Activated CD4-positive, alpha-beta T cell treated with anti-CD3 and anti-CD28 coated beads for 36 hours (primary cell): ENCODE results near the gene SIGLEC9. TPM values are rescaled to one million over a fixed set of nuclear protein-coding genes. Genes with fewer than 3 reads are reported as not detected.
"Not testable (repeated sequence)": the region's sequence is repeated elsewhere in the genome, so short reads cannot be mapped to it uniquely, and the experiment has no call there.

Experiments
- ATAC-seq: fragments of 200-7000 bp; cut with Tn5 transposase; one replicate; pipeline ENCODE4 v1.10.0; 2021; ENCODE audit warnings: mild to moderate bottlenecking, moderate library complexity
- CTCF ChIA-PET: fragments of 350-600 bp; sonication (Branson Sonifier 250); formaldehyde crosslinking; loops from one replicate; lab custom pipeline; 2021; ENCODE audit warnings: antibody characterized with exemption; lab: Charles Lee
- POLR2A ChIA-PET: fragments of 350-600 bp; sonication (Branson Sonifier 250); formaldehyde crosslinking; loops from one replicate; lab custom pipeline; 2021; ENCODE audit warnings: antibody characterized with exemption, inconsistent platforms; lab: Charles Lee
- DNase-seq: peaks from one replicate; pipeline ENCODE4 v3.0.0-alpha.2; 2020
- H3K27ac Mint-ChIP-seq: one replicate; pipeline ENCODE4 v1.8.0; 2021; ENCODE audit warnings: mixed read lengths
- H3K27me3 Mint-ChIP-seq: one replicate; pipeline ENCODE4 v1.8.0; 2021; ENCODE audit warnings: mixed read lengths
- H3K36me3 Mint-ChIP-seq: one replicate; pipeline ENCODE4 v1.8.0; 2021; ENCODE audit warnings: low read depth, mixed read lengths
- H3K4me1 Mint-ChIP-seq: one replicate; pipeline ENCODE4 v1.8.0; 2021; ENCODE audit warnings: mixed read lengths
- H3K4me3 Mint-ChIP-seq: one replicate; pipeline ENCODE4 v1.8.0; 2021; ENCODE audit warnings: mild to moderate bottlenecking, moderate library complexity, mixed read lengths
- H3K9me3 Mint-ChIP-seq: one replicate; pipeline ENCODE4 v1.8.0; 2021; ENCODE audit warnings: low read depth, mixed read lengths
- intact Hi-C, 2 experiments: fragments of 100-400 bp; cut with DNase I in 1 of 2; cut with micrococcal nuclease in 1 of 2; formaldehyde crosslinking; loops; one replicate each; pipeline versions ENCODE4 v1.14.2 to v1.15.1; 2022 to 2024; cut with DNase I, micrococcal nuclease
- total RNA-seq, 2 experiments: library from RNA; stranded (reverse); gene quantifications; one replicate each; pipeline ENCODE4 v1.2.3, GENCODE V29; 2021

SIGLEC9 gene
- total RNA-seq, 2 experiments from 2014 or later = 0.37 to 0.49 TPM

- ATAC-seq (peak; percentile 23), DNase-seq (no peak)
- no peak overlapping the region for H3K4me3 Mint-ChIP-seq
- H3K27me3 Mint-ChIP-seq = no peaks in the 10 kb centered on the region
- H3K27ac Mint-ChIP-seq = peak overlapping the region; percentile 48
- peaks cover 3% of the 10 kb centered on the region for H3K9me3 Mint-ChIP-seq
- POLR2A ChIA-PET = interaction anchor here (0.5 kb wide), 1 partner anchor 27 kb away, joined by 3 read pairs; no protein-coding TSS in a partner anchor
- CTCF ChIA-PET = interaction anchor here (0.6 kb wide), 2 partner anchors 42 to 153 kb away, joined by 3 to 6 read pairs; no protein-coding TSS in a partner anchor
- H3K4me1 Mint-ChIP-seq = peaks cover 24% of the 10 kb centered on the region
- intact Hi-C loops = no loop called here
- no peaks in the 10 kb centered on the region for H3K36me3 Mint-ChIP-seq
These were observed 12.3 kb downstream of the SIGLEC9 start for GRCh38 chr19:51136851-51137551.

GRCh38 chr19:51137792-51138425 lies 13.2 kb downstream of the SIGLEC9 start:
- Mint-ChIP-seq H3K4me1 (peaks cover 17% of the 10 kb centered on the region), H3K27ac (peak overlapping the region; percentile 48), H3K36me3 (no peaks in the 10 kb centered on the region), H3K9me3 (peaks cover 3% of the 10 kb centered on the region), H3K27me3 (no peaks in the 10 kb centered on the region), H3K4me3 (no peak overlapping the region)
- ChIA-PET POLR2A (interaction anchor here (0.5 kb wide), 1 partner anchor 28 kb away, joined by 3 read pairs; no protein-coding TSS in a partner anchor), CTCF (interaction anchor here (0.6 to 0.7 kb wide), 3 partner anchors 41 to 152 kb away, joined by 3 to 6 read pairs (median 3); no protein-coding TSS in a partner anchor)
- DNase-seq (no peak), ATAC-seq (no peak)
- intact Hi-C loops = no loop called here

DNA sequence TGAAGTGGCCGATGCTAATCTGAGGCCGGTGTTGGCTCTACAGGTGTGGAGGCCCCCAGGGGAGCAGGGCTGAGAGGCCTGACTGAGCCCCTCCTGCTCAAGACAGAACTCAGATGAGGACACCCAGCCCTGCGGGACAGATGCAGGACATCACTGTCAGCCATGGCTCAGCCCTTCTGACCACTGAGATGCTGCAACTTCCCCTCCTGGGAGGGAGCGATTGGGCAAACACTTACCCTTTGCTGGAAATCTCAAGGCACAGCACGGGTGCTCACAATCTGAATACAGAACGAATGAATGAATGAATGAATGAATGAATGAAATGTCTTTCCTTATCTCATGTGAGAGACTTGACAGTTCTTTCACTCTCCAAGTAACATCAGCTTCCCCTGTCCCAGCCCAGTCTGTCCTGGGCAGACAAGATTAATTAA lies 13.9 kb downstream of the SIGLEC9 start:
- POLR2A ChIA-PET = no interaction called here
- CTCF ChIA-PET = no interaction called here
- DNase-seq (no peak), ATAC-seq (no peak)
- Mint-ChIP-seq H3K27ac (no peak overlapping the region), H3K9me3 (peaks cover 3% of the 10 kb centered on the region), H3K27me3 (no peaks in the 10 kb centered on the region), H3K4me1 (peaks cover 17% of the 10 kb centered on the region), H3K4me3 (no peak overlapping the region), H3K36me3 (no peaks in the 10 kb centered on the region)
- intact Hi-C loops = no loop called here

- H3K4me1 Mint-ChIP-seq = peaks cover 17% of the 10 kb centered on the region
- intact Hi-C loops = no loop called here
- H3K27me3 Mint-ChIP-seq = no peaks in the 10 kb centered on the region
- ChIA-PET CTCF (no interaction called here), POLR2A (no interaction called here)
- DNase-seq (no peak), ATAC-seq (no peak)
- H3K27ac Mint-ChIP-seq = no peak overlapping the region
- no peaks in the 10 kb centered on the region for H3K36me3 Mint-ChIP-seq
- H3K4me3 Mint-ChIP-seq = no peak overlapping the region
- peaks cover 3% of the 10 kb centered on the region for H3K9me3 Mint-ChIP-seq
These were observed 14.8 kb downstream of the SIGLEC9 start for GRCh38 chr19:51139299-51140014.

GRCh38 chr19:51140441-51140840 lies 15.7 kb downstream of the SIGLEC9 start:
- Mint-ChIP-seq H3K36me3 (no peaks in the 10 kb centered on the region), H3K9me3 (no peaks in the 10 kb centered on the region), H3K4me1 (peaks cover 17% of the 10 kb centered on the region), H3K4me3 (no peak overlapping the region), H3K27me3 (no peaks in the 10 kb centered on the region), H3K27ac (no peak overlapping the region)
- ChIA-PET POLR2A (no interaction called here), CTCF (interaction anchor here (0.6 kb wide), 1 partner anchor 53 kb away, joined by 3 read pairs; no protein-coding TSS in a partner anchor)
- ATAC-seq (no peak), DNase-seq (no peak)
- intact Hi-C loops = no loop called here

DNA sequence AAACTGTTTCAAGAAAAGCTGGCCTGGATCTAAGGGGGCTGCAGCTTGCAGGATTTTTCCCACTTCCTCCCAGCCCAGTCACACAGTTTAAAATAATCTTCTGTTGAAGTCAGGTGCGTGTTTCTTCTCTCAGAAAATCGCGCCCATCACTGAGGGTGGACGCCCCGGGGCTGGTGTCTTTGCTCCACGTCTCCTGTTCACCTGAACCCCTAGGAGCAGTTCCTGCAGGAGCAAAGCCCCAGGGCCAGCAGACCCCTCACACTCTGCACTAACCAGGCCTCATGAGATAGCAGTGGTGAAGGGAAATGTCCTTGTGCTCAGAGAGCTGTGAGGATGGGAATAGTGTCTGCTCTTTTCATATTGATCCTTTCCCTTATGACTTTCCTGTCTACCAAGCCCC lies 16.5 kb downstream of the SIGLEC9 start:
- Mint-ChIP-seq H3K27me3 (no peaks in the 10 kb centered on the region), H3K4me3 (no peak overlapping the region), H3K27ac (no peak overlapping the region), H3K4me1 (peaks cover 17% of the 10 kb centered on the region), H3K36me3 (no peaks in the 10 kb centered on the region), H3K9me3 (no peaks in the 10 kb centered on the region)
- DNase-seq (no peak), ATAC-seq (no peak)
- CTCF ChIA-PET = no interaction called here
- intact Hi-C loops = no loop called here
- POLR2A ChIA-PET = no interaction called here

- intact Hi-C loops = no loop called here
- H3K27ac Mint-ChIP-seq = no peak within 1 kb of the TSS
- CTCF ChIA-PET = no interaction called here
- no peaks in the 10 kb centered on the region for H3K27me3 Mint-ChIP-seq
- DNase-seq (no peak), ATAC-seq (no peak)
- H3K4me1 Mint-ChIP-seq = peaks cover 9% of the 10 kb centered on the region
- no peaks in the 10 kb centered on the region for H3K9me3 Mint-ChIP-seq
- POLR2A ChIA-PET = no interaction called here
- no peak within 1 kb of the TSS for H3K4me3 Mint-ChIP-seq
- H3K36me3 Mint-ChIP-seq = no peaks in the 10 kb centered on the region
These were observed 17.4 kb downstream of the SIGLEC9 start, which contains the start of gene SIGLEC7 for GRCh38 chr19:51142119-51142518. TSS of gene SIGLEC7 (plus strand) at chr19:51142301. CDS start at chr19:51142370, 69 bp downstream.

DNA sequence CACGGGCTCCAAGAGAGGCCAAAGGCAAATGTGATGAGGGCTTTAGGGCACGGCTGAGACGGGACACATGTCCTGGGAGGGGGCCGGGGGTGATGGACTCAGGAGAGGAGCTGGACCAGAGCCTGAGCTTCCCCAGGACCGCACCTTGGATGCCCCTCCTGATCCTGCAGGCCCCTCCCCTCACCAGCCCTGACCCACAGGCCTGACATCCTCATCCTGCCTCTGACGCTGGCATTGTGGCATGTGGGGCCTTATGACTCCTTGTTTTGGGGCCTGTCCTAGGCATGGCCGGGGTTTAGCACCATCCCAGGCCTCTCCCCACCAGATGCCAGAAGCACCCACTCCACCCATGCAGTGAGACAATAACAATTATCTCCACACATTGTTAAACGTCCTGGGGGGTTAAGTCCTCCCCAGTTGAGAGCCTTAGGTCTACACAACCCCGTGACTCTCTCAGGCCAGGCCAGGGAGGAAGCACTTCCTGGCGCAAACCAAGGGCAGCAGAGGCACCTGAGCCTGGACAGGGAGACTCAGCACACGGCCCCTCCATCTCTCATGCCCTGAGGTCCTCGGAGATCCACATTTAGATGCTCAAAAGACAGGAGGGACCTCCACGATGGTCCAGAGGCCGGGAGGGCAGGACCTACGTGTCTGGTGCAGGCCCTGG lies 18.2 kb downstream of the SIGLEC9 start:
- POLR2A ChIA-PET, H3K9me3 Mint-ChIP-seq, H3K27ac Mint-ChIP-seq, H3K36me3 Mint-ChIP-seq, H3K4me1 Mint-ChIP-seq, ATAC-seq, CTCF ChIA-PET, H3K4me3 Mint-ChIP-seq, DNase-seq, intact Hi-C loops, H3K27me3 Mint-ChIP-seq: not testable (repeated sequence)

DNA sequence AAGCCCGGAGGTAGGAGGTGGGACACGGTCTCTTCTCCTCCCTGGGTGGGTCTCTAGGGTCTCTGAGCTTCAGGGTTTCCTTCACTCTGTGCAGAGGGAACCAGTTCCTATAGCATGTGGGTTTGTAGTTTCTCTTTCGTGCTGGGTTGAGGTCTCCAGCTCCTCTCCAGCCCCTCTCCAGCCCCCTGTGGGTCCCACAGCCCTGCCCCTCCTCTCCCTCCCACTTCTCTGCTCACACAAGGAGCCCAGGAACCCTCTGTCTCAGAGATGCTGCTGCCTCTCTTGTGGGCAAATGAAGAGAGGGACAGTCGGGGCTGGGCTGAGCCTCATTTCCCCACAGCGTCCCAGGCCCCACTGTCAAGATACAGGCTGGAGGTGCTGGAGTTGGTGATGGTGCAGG lies 18.8 kb downstream of the SIGLEC9 start:
- Mint-ChIP-seq H3K9me3 (no peaks in the 10 kb centered on the region), H3K36me3 (no peaks in the 10 kb centered on the region), H3K4me3 (no peak overlapping the region), H3K27me3 (no peaks in the 10 kb centered on the region), H3K27ac (no peak overlapping the region), H3K4me1 (no peaks in the 10 kb centered on the region)
- CTCF ChIA-PET = no interaction called here
- ATAC-seq (no peak), DNase-seq (no peak)
- POLR2A ChIA-PET = no interaction called here
- intact Hi-C loops = no loop called here

GRCh38 chr19:51144482-51145045 lies 19.9 kb downstream of the SIGLEC9 start:
- no peaks in the 10 kb centered on the region for H3K27me3 Mint-ChIP-seq
- no peaks in the 10 kb centered on the region for H3K4me1 Mint-ChIP-seq
- no peaks in the 10 kb centered on the region for H3K9me3 Mint-ChIP-seq
- ATAC-seq (no peak), DNase-seq (no peak)
- CTCF ChIA-PET = interaction anchor here (1.2 to 1.5 kb wide), 2 partner anchors 9 to 12 kb away, joined by 3 read pairs; no protein-coding TSS in a partner anchor
- H3K4me3 Mint-ChIP-seq = no peak overlapping the region
- POLR2A ChIA-PET = no interaction called here
- no peak overlapping the region for H3K27ac Mint-ChIP-seq
- H3K36me3 Mint-ChIP-seq = no peaks in the 10 kb centered on the region
- intact Hi-C loops = no loop called here
